Astrocyte (in vitro differentiated cells and primary cell): Measurements from ENCODE around the gene RFTN1.

ENCODE experiments used
- EZH2 ChIP-seq: IDR thresholded peaks from 2 replicates; pipeline ENCODE4 v1.6.1; 2012; ENCODE audit warnings: mild to moderate bottlenecking, low read length, inconsistent platforms; ENCODE audit not compliant: insufficient read depth
- TF ChIP-seq, protein P1 (sequence below): IDR thresholded peaks from 2 replicates; pipeline ENCODE4 v1.5.1; 2011; ENCODE audit warnings: low read depth, mild to moderate bottlenecking, inconsistent platforms, low read length, moderate library complexity; ENCODE audit not compliant: insufficient read depth

GRCh38 chr3:16406579-16406978 lies 106.9 kb downstream of the RFTN1 start:
- TF ChIP-seq EZH2: no peak
- TF ChIP-seq, protein P1, sequence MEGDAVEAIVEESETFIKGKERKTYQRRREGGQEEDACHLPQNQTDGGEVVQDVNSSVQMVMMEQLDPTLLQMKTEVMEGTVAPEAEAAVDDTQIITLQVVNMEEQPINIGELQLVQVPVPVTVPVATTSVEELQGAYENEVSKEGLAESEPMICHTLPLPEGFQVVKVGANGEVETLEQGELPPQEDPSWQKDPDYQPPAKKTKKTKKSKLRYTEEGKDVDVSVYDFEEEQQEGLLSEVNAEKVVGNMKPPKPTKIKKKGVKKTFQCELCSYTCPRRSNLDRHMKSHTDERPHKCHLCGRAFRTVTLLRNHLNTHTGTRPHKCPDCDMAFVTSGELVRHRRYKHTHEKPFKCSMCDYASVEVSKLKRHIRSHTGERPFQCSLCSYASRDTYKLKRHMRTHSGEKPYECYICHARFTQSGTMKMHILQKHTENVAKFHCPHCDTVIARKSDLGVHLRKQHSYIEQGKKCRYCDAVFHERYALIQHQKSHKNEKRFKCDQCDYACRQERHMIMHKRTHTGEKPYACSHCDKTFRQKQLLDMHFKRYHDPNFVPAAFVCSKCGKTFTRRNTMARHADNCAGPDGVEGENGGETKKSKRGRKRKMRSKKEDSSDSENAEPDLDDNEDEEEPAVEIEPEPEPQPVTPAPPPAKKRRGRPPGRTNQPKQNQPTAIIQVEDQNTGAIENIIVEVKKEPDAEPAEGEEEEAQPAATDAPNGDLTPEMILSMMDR: no peak
